ENCODE results near the gene ESYT3.

DNA sequence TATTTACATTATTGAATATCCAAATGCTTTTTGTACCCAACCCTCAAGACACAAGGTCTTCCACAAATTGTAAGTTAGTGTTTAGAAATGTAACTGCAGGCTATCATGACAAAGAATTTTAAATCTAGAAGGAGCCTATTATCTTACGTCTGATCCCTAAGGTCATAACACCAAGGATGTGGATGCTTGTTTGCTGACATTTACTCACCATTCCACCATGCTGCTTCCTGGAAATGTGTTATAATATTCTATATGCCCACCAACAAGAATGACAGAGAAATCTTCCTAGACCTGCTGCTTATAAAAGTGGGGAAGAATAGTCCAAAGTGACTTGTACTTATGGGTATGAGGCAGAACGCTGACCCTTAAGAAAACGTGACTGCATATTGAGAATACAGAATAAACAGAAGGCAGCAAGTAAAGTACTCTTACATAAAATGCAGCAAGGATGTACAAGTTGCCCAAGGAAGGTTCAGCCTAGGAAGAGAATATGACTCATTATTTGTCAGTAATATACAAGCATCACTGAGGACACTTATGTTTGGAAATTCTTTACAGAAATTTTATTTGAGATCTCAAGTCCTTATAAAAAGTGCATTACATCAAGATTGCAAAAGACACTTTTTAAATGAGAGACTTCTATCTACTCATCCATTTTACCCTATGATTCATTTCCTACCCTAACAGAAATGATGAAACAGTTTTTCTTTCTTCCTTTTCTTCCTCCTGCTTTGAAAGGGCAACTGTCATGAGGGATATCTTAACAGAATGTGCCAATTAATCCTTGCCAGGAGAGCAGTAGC lies 59.6 kb downstream of the ESYT3 start:
- TF ChIP-seq POLR2AphosphoS5 (IDR thresholded peaks at IDR 0.05): no peak
- no peak for TF ChIP-seq POLR2A (IDR thresholded peaks at IDR 0.05)
